Large intestine (tissue), 3 donors: Measurements from ENCODE around the gene AGPAT2. TPM values are rescaled to one million over a fixed set of nuclear protein-coding genes. Genes with fewer than 3 reads are reported as not detected.
A peak's percentile ranks its signal among the peaks of the same experiment; 100 is the strongest.

ENCODE experiments used
- DNase-seq, 2 donors: peaks; one replicate each; pipeline versions ENCODE4 v3.0.0 to v3.0.0-alpha.2; 2013
- H3K27ac ChIP-seq: one replicate; pipeline ENCODE4 v1.5.1; 2013; ENCODE audit warnings: low read length
- H3K27me3 ChIP-seq: 2 replicates; pipeline ENCODE4 v1.6.1; 2013; ENCODE audit warnings: low read length; ENCODE audit not compliant: control insufficient read depth, insufficient read depth
- H3K36me3 ChIP-seq: 2 replicates; pipeline ENCODE4 v1.6.1; 2013; ENCODE audit warnings: low read length; ENCODE audit not compliant: control insufficient read depth, insufficient read depth
- H3K4me1 ChIP-seq: one replicate; pipeline ENCODE4 v1.6.1; 2013; ENCODE audit warnings: low read length; ENCODE audit not compliant: control insufficient read depth, insufficient read depth
- H3K4me3 ChIP-seq: one replicate; pipeline ENCODE4 v1.5.1; 2013; ENCODE audit warnings: low read length
- H3K9me3 ChIP-seq: one replicate; pipeline ENCODE4 v1.6.1; 2013; ENCODE audit warnings: mild to moderate bottlenecking, low read depth, low read length, moderate library complexity; ENCODE audit not compliant: control insufficient read depth
- WGBS: methylation state at CpG from one replicate; pipeline ENCODE4 v1.1.5; 2013; ENCODE audit warnings: low lambda C conversion rate; ENCODE audit not compliant: insufficient coverage; 5-methylcytosine and 5-hydroxymethylcytosine counted together
- polyA plus RNA-seq: library from polyadenylated mRNA; unstranded; fragments of 120-200 nt; gene quantifications from one replicate; pipeline ENCODE4 v1.2.1, GENCODE V29; 2013

AGPAT2 gene
- polyA plus RNA-seq, 1 donor, result 175 TPM

DNA sequence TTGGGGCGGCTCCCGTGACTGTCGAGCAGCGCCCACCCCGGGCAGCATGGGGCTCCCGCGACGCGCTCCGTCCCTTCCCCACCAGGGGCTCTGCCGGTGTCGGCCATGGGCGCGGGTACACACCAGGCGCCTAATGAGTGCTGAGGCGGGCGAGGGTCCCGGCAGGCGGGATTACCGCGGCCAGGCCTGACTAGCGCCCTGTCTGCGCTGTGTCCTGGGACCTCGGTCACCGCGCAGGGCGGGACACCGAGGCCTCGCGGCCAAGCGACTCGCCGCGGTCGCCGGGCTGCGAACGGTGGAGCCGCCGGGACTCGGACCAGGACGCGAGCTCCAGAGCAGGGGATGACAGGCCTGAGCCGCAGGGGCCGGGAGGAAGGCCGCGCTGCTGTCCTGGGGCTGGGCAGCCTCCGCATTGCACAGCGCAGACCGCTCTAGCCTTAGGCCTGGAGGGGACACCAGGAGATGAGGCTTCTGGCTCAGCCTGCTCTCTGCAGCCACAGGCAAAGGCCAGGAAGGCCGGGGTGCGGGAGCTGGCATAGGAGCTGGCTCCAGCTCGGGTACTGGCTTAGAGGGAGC is 41.4 kb upstream of the AGPAT2 start:
- peaks cover 30% of the 10 kb centered on the region for H3K36me3 ChIP-seq
- DNase-seq, result peak in 1 of 2 donors; percentile 51
- H3K27me3 ChIP-seq, result no peaks in the 10 kb centered on the region
- no peaks in the 10 kb centered on the region for H3K9me3 ChIP-seq
- H3K27ac ChIP-seq, result no peak overlapping the region
- whole genome bisulfite sequencing, result no CpG with 5 or more reads among the region's 53 CpGs
- H3K4me1 ChIP-seq, result peaks cover 13% of the 10 kb centered on the region
- H3K4me3 ChIP-seq, result peak overlapping the region; percentile 60

DNA sequence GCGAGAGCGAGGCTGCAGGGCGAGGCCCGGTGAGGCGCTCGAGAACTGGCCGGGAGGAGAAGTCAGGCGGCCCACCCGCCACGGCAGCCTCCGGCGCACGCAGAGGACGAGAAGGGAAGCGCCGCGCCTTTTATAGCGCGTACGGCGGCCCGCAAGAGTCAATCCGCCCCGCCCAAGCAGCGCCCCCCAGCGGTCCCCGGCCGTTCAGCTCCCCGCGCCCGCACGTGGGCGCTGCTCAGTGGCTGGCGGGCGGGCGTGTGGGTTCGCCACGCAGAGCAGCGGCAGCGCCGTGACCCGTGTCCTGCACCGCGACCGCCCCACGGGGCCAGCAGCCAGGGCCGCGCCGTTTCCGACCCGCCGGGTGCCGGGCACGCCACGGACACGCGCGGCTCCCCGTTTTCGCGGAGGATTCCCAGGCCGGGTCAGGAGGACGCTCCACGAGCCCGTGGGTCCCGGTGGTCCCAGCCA is 40.9 kb upstream of the AGPAT2 start:
- H3K36me3 ChIP-seq, result peaks cover 35% of the 10 kb centered on the region
- WGBS, result no CpG with 5 or more reads among the region's 66 CpGs
- H3K9me3 ChIP-seq, result peaks cover 4% of the 10 kb centered on the region
- H3K4me1 ChIP-seq, result peaks cover 13% of the 10 kb centered on the region
- peak; percentile 87 to 91 for DNase-seq
- no peaks in the 10 kb centered on the region for H3K27me3 ChIP-seq
- H3K4me3 ChIP-seq, result peak overlapping the region; percentile 100
- no peak overlapping the region for H3K27ac ChIP-seq

DNA sequence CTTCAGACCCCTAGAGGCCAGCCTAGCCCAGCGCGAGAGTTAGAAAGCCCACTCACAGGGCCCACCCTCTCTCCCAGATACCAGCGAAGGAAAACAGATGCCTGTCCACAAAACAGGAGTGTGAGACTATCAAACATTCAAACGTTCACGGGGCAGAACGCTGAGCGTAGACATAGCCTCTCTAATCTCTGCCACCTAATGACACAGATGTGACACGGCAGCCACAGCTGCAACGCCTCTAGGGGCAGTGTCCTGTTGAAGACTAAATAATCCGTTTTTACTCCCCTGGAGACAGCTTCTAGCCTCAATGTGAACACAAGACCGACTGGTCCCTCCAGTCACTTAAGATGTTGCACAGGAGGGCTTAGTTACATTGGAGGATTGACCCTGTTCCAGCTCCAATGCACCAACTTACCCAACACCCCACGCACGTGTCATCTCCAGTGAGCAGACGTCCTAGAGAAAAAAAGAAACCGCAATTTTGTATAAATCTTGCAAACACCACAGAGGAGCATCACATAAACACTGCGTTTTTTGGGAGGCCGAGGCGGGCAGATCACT is 39.5 kb upstream of the AGPAT2 start:
- H3K27ac ChIP-seq, result peak overlapping the region; percentile 55
- H3K4me1 ChIP-seq, result peaks cover 19% of the 10 kb centered on the region
- H3K27me3 ChIP-seq, result no peaks in the 10 kb centered on the region
- peak in 1 of 2 donors; percentile 66 for DNase-seq
- peaks cover 48% of the 10 kb centered on the region for H3K36me3 ChIP-seq
- no CpG with 5 or more reads among the region's 18 CpGs for WGBS
- peaks cover 5% of the 10 kb centered on the region for H3K9me3 ChIP-seq
- H3K4me3 ChIP-seq, result peak overlapping the region; percentile 100

DNA sequence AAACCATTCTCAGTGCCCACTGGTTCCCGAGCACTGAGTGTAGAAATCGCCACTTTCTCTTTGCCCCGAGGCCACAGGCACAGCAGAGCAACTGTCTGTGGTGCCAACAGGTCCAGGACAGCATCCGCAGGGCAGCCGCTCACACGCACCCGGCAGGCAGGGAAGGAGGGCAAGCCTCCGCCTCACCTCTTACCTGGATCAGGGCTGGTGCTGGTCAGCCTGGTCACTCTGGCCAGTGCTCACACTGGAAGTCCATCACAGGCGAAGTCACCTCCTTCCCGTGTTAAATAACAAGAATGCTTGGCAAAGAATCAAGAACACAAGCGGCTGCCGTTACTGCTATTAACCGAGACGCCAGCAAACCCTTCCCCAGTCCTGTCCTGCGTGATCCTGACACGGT is 38.9 kb upstream of the AGPAT2 start:
- no peaks in the 10 kb centered on the region for H3K27me3 ChIP-seq
- H3K27ac ChIP-seq, result no peak overlapping the region
- no CpG with 5 or more reads among the region's 16 CpGs for WGBS
- H3K9me3 ChIP-seq, result peaks cover 8% of the 10 kb centered on the region
- peak overlapping the region; percentile 100 for H3K4me3 ChIP-seq
- H3K36me3 ChIP-seq, result peaks cover 54% of the 10 kb centered on the region
- H3K4me1 ChIP-seq, result peaks cover 22% of the 10 kb centered on the region
- DNase-seq, result no peak

DNA sequence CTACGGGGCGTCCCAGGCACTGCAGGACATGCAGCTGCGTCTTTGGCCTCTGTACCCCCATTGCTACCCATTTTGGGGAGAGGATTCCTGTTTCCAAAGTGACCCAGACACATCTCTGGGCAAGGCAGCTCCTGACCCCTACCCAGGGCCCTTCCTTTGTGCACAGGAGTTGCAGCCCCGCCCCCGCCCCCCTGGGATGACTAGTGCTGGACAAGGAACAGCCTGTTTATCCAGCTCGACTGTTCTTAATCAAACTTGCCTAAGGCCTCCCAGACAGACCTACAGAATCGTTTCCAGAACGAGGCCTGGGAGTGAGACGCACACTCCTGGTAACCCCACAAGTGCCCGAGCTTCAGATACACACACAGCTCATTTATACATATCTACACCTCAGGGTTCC is 38.4 kb upstream of the AGPAT2 start:
- peaks cover 59% of the 10 kb centered on the region for H3K36me3 ChIP-seq
- no peak overlapping the region for H3K27ac ChIP-seq
- peaks cover 8% of the 10 kb centered on the region for H3K9me3 ChIP-seq
- no CpG with 5 or more reads among the region's 10 CpGs for WGBS
- H3K27me3 ChIP-seq, result no peaks in the 10 kb centered on the region
- H3K4me3 ChIP-seq, result peak overlapping the region; percentile 4
- H3K4me1 ChIP-seq, result peaks cover 26% of the 10 kb centered on the region
- no peak for DNase-seq

DNA sequence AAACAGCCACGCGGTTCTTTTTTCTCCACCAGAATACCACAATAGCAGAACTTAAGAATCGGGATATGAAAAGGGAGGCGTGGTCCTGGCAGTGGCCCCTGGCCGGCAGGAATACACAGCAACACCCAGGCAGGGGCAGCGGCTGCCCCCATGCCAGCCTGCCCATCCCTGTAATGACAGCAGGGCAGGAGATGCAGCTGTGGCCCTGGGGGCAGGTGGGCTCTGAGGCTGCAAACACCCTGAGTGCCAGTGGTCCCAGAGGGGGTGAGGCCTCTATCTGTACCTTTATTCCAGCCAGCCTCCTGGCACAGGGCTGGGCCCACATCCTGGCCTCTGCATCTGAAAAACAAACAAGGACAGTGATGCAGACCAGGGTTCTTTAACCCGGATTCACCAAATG is 37.5 kb upstream of the AGPAT2 start:
- no CpG with 5 or more reads among the region's 7 CpGs for WGBS

DNA sequence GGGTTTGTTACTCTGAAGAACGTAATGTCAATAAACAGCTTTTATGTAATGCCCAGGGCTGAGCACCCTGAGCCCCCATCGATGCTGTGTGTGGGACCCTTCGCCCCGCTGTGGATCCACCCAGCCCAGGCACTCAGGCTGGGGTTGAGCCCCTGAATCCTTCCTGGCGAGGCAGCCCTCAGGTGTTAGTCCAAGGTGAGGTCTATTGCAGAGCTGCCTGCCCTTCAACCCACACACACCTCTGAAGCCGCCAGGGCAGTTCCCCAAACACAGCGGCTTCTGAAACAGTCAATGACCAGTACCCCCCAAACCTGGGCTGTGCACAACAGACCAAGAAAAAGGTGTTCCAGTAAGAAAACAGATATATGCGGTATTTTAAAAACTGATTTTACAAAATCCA is 36.7 kb upstream of the AGPAT2 start:
- no peak for DNase-seq
- H3K27me3 ChIP-seq, result no peaks in the 10 kb centered on the region
- H3K9me3 ChIP-seq, result peaks cover 8% of the 10 kb centered on the region
- WGBS, result no CpG with 5 or more reads among the region's 8 CpGs
- H3K27ac ChIP-seq, result no peak overlapping the region
- no peak overlapping the region for H3K4me3 ChIP-seq
- peaks cover 59% of the 10 kb centered on the region for H3K36me3 ChIP-seq
- H3K4me1 ChIP-seq, result peaks cover 32% of the 10 kb centered on the region

More for the DNA sequence above, 37.5 kb upstream of the AGPAT2 start:
- H3K4me1 ChIP-seq, result peaks cover 28% of the 10 kb centered on the region
- no peak for DNase-seq
- H3K27ac ChIP-seq, result no peak overlapping the region
- H3K9me3 ChIP-seq, result peaks cover 8% of the 10 kb centered on the region
- H3K4me3 ChIP-seq, result no peak overlapping the region
- no peaks in the 10 kb centered on the region for H3K27me3 ChIP-seq
- peaks cover 59% of the 10 kb centered on the region for H3K36me3 ChIP-seq

DNA sequence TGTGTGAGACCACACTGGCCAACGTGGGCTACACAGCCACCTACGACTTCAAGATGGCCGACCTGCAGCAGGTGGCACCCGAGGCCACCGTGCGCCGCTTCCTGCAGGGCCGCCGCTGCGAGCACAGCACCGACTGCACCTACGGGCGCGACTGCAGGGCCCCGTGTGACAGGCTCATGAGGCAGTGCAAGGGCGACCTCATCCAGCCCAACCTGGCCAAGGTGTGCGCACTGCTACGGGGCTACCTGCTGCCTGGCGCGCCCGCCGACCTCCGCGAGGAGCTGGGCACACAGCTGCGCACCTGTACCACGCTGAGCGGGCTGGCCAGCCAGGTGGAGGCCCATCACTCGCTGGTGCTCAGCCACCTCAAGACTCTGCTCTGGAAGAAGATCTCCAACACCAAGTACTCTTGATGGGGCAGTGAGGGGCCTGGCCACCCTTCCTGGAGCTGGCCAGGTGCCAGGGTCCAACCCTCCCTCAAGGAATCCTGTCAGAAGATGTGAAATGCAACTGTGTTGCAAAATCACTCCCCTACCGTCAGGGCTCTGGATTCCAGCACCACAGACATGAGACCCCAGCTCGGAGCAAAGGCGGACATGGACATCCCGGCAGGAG is 36.2 kb upstream of the AGPAT2 start:
- Histone ChIP-seq H3K27me3 (no peaks in the 10 kb centered on the region), H3K36me3 (peaks cover 59% of the 10 kb centered on the region), H3K4me3 (no peak overlapping the region), H3K4me1 (peaks cover 33% of the 10 kb centered on the region), H3K9me3 (peaks cover 8% of the 10 kb centered on the region), H3K27ac (no peak overlapping the region)
- WGBS, result no CpG with 5 or more reads among the region's 32 CpGs
- DNase-seq, result no peak

DNA sequence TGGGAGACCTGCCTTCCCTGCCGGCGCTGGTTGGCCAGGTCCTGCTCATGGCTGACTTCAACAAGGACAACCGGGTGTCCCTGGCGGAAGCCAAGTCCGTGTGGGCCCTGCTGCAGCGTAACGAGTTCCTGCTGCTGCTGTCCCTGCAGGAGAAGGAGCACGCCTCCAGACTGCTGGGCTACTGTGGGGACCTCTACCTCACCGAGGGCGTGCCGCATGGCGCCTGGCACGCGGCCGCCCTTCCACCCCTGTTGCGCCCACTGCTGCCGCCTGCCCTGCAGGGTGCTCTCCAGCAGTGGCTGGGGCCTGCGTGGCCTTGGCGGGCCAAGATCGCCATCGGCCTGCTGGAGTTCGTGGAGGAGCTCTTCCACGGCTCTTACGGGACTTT is 35.7 kb upstream of the AGPAT2 start:
- peaks cover 8% of the 10 kb centered on the region for H3K9me3 ChIP-seq
- WGBS, result no CpG with 5 or more reads among the region's 24 CpGs
- H3K27me3 ChIP-seq, result no peaks in the 10 kb centered on the region
- peaks cover 59% of the 10 kb centered on the region for H3K36me3 ChIP-seq
- no peak for DNase-seq
- no peak overlapping the region for H3K27ac ChIP-seq
- peaks cover 36% of the 10 kb centered on the region for H3K4me1 ChIP-seq
- no peak overlapping the region for H3K4me3 ChIP-seq

DNA sequence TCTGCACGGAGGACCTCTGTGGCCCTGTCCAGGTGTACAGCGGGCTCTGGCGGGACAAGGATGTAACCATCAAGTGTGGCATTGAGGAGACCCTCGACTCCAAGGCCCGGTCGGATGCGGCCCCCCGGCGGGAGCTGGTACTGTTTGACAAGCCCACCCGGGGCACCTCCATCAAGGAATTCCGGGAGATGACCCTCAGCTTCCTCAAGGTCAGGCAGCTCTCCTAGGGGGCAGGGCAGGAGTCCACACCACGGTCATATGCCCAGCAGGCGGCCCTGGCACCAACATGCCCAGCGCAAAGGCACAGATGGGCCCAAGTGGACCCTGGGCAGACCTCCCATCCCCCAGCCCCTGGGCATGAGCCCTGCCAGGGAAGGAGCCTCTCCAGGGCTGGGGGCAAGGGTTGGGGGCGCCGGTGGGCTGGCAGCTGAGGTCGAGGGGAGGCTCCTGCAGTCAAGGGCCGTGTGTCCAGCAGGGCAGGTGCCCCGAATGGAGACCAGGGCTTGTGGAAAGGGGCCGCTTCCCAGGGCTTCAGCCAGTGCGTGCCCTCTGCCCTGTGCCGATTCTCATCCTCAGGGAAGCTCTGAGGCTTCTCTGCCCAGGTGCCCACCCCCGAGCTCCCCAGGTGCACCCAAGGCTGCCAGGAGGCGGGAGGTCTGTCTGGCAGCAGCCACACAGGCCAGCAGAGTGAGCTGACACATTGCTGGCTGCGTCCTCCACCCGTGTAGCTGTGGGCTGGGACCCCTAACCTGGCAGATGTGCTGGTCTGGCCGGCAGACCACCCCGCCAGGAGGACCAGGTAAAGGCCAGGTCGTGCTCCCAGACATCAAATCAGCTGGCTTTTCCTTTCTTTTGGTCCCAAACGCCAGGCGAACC is 35.1 kb upstream of the AGPAT2 start:
- no peak overlapping the region for H3K4me3 ChIP-seq
- no peaks in the 10 kb centered on the region for H3K27me3 ChIP-seq
- DNase-seq, result no peak
- peaks cover 8% of the 10 kb centered on the region for H3K9me3 ChIP-seq
- peaks cover 36% of the 10 kb centered on the region for H3K4me1 ChIP-seq
- H3K36me3 ChIP-seq, result peaks cover 59% of the 10 kb centered on the region
- H3K27ac ChIP-seq, result no peak overlapping the region
- WGBS, result no CpG with 5 or more reads among the region's 31 CpGs
